MM.1S (cell line): ENCODE data around the gene MVP.

ENCODE experiments used
- CTCF ChIP-seq: fragments of 300-600 bp; sonication (generic); IDR thresholded peaks from 2 replicates; pipeline ENCODE4 v1.5.1; 2016; ENCODE audit warnings: antibody characterized with exemption, low read length, mixed read lengths
- EZH2 ChIP-seq: fragments of 300-600 bp; sonication (generic); optimal IDR thresholded peaks from 2 replicates; pipeline ENCODE3; 2017; ENCODE audit warnings: low read depth, mild to moderate bottlenecking, antibody characterized with exemption, low read length, mixed read lengths
- EZH2phosphoT487 ChIP-seq: fragments of 300-600 bp; sonication (generic); IDR thresholded peaks from 2 replicates; pipeline ENCODE4 v1.6.1; 2018; ENCODE audit warnings: antibody characterized with exemption, low read length

GRCh38 chr16:29819506-29819905 is 756 bp upstream of the MVP start:
- TF ChIP-seq EZH2: no peak
- no peak for TF ChIP-seq CTCF
- TF ChIP-seq EZH2phosphoT487: no peak
